ENCODE results near the gene PRKCSH. TPM values are rescaled to one million over a fixed set of nuclear protein-coding genes. Genes with fewer than 3 reads are reported as not detected.

The PRKCSH gene
- polyA plus RNA-seq, 1 of the 3 experiments (the other 2 are of a cell fraction), result 502 TPM

GRCh38 chr19:11435833-11436313 is 438 bp downstream of the PRKCSH start (continued):
- TF ChIP-seq MAX (IDR thresholded peaks at IDR 0.05; ENCODE audit: low read depth) (no peak), RXRA (IDR thresholded peaks at IDR 0.05; ENCODE audit: borderline replicate concordance, low read depth) (no peak), TAF1 (IDR thresholded peaks at IDR 0.05; ENCODE audit: borderline replicate concordance, low read depth, low read length) (no peak)

GRCh38 chr19:11437955-11438354 is 2.5 kb downstream of the PRKCSH start:
- no peak overlapping the region for H3K9ac ChIP-seq
- POLR2A ChIA-PET, result no interaction called here
- H3K4me1 ChIP-seq (ENCODE audit: control insufficient read depth in 1 of 2, insufficient read depth in 2 of 2, low read depth in 1 of 2, low read length in 1 of 2), result peaks cover 5 to 12% of the 10 kb centered on the region in 2 experiments; a peak in 1 of 4 replicates
- no peak overlapping the region for H3K4me2 ChIP-seq
- no peaks in the 10 kb centered on the region for H4K20me1 ChIP-seq (ENCODE audit: insufficient read depth)
- peaks cover 5% of the 10 kb centered on the region for H3F3A ChIP-seq (replicated peaks; ENCODE audit: insufficient read depth)
- TF ChIP-seq TEAD4 (IDR thresholded peaks at IDR 0.05; ENCODE audit: borderline replicate concordance, insufficient read depth), result no peak
- no peak for TF ChIP-seq ELF1 (IDR thresholded peaks at IDR 0.05)
- no peak for TF ChIP-seq RCOR1 (IDR thresholded peaks at IDR 0.05; ENCODE audit: low read length)
- no peak for TF ChIP-seq PBX3 (IDR thresholded peaks at IDR 0.05)
- TF ChIP-seq YY1 (IDR thresholded peaks at IDR 0.05; ENCODE audit: low read depth), result no peak
- no peak for TF ChIP-seq NFIC (IDR thresholded peaks at IDR 0.05; ENCODE audit: borderline replicate concordance)
- TF ChIP-seq SIN3A (IDR thresholded peaks at IDR 0.05; ENCODE audit: borderline replicate concordance, low read depth, low read length), result no peak
- TF ChIP-seq CTCF (IDR thresholded peaks at IDR 0.05), result no peak
- no peak for TF ChIP-seq ZBTB33 (IDR thresholded peaks at IDR 0.05; ENCODE audit: borderline replicate concordance, low read depth)
- TF ChIP-seq TAF1 (IDR thresholded peaks at IDR 0.05; ENCODE audit: borderline replicate concordance, low read depth, low read length), result no peak
- no peak for TF ChIP-seq FOSL2 (IDR thresholded peaks at IDR 0.05; ENCODE audit: borderline replicate concordance, low read depth)
- DNase-seq, result no peak
- 93% methylated on average over 4 of the region's 9 CpGs for WGBS (ENCODE audit: low lambda C conversion rate)
- no peaks in the 10 kb centered on the region for H3K27me3 ChIP-seq (ENCODE audit: insufficient read depth)
- H3K36me3 ChIP-seq (replicated peaks in 1 of 2; ENCODE audit: control insufficient read depth in 1 of 2, insufficient read depth in 2 of 2, low read length in 1 of 2), result peaks cover 32 to 45% of the 10 kb centered on the region in 2 experiments
- CTCF ChIA-PET, result interaction anchor here (3.5 kb wide), 1 partner anchor 56 kb away, joined by 54 read pairs; the partner anchor contains the start of gene EPOR
- H3K79me2 ChIP-seq (ENCODE audit: insufficient read depth), result peaks cover 53% of the 10 kb centered on the region
- no peak overlapping the region for H3K27ac ChIP-seq (ENCODE audit: low read depth in 2 of 2, low read length in 1 of 2)
- no peak overlapping the region for H2AFZ ChIP-seq (ENCODE audit: low read depth)
- no peak overlapping the region for H3K4me3 ChIP-seq (ENCODE audit: low read depth in 2 of 2, low read length in 1 of 2)
- no peaks in the 10 kb centered on the region for H3K9me3 ChIP-seq
- no peaks in the 10 kb centered on the region for H3K9me2 ChIP-seq

All from SK-N-SH (cell line).